H1 (cell line): ENCODE data around the gene ARHGEF2. TPM values are rescaled to one million over a fixed set of nuclear protein-coding genes. Genes with fewer than 3 reads are reported as not detected.

Source experiments
- CTCF ChIA-PET: fragments of 300-600 bp; sonication (Branson Sonifier 250); formaldehyde crosslinking; loops from one replicate; lab custom pipeline; 2021; ENCODE audit not compliant: partially characterized antibody; lab: Charles Lee
- POLR2A ChIA-PET: fragments of 300-600 bp; sonication (Branson Sonifier 250); formaldehyde crosslinking; loops from one replicate; lab custom pipeline; 2021; ENCODE audit warnings: inconsistent platforms; ENCODE audit not compliant: partially characterized antibody; lab: Charles Lee
- DNase-seq, 2 experiments: peaks; one replicate each; pipeline versions ENCODE4 v3.0.0 to v3.0.0-alpha.2; 2010 to 2022; ENCODE audit warnings: low spot score in 2 of 2, low read depth in 1 of 2, mixed read lengths in 1 of 2
- FAIRE-seq: peaks from 2 replicates; lab custom pipeline; 2011; peaks lifted over from hg19 to GRCh38; lab: Jason Lieb, UNC
- H2AFZ ChIP-seq: 2 replicates; pipeline ENCODE4 v1.8.1; 2012; ENCODE audit warnings: low read length, inconsistent platforms
- H2AK5ac ChIP-seq: 2 replicates; pipeline ENCODE4 v1.6.1; 2013; ENCODE audit warnings: low read depth, low read length
- H2BK120ac ChIP-seq: replicated peaks from 2 replicates; pipeline ENCODE3; 2013; ENCODE audit warnings: low read depth, low read length, inconsistent platforms
- H2BK12ac ChIP-seq: 2 replicates; pipeline ENCODE4 v1.6.1; 2013; ENCODE audit warnings: low read depth, low read length
- H2BK15ac ChIP-seq: 2 replicates; pipeline ENCODE4 v1.6.1; 2013; ENCODE audit warnings: low read length
- H2BK20ac ChIP-seq: 2 replicates; pipeline ENCODE4 v1.6.1; 2013; ENCODE audit warnings: low read length
- H2BK5ac ChIP-seq: 2 replicates; pipeline ENCODE4 v1.6.1; 2013; ENCODE audit warnings: low read depth, low read length
- H3K14ac ChIP-seq: 2 replicates; pipeline ENCODE4 v1.6.1; 2013; ENCODE audit warnings: inconsistent platforms; ENCODE audit not compliant: insufficient read length
- H3K18ac ChIP-seq: 2 replicates; pipeline ENCODE4 v1.6.1; 2013; ENCODE audit warnings: low read length; ENCODE audit errors: extremely low read depth
- H3K23ac ChIP-seq: 2 replicates; pipeline ENCODE4 v1.6.1; 2013; ENCODE audit warnings: inconsistent platforms; ENCODE audit not compliant: insufficient read length
- H3K23me2 ChIP-seq: 2 replicates; pipeline ENCODE4 v1.6.1; 2013; ENCODE audit warnings: low read depth, low read length
- H3K27ac ChIP-seq: 2 replicates; pipeline ENCODE4 v1.6.1; 2011; ENCODE audit warnings: low read depth, low read length, inconsistent platforms
- H3K27me3 ChIP-seq, 4 experiments: replicated peaks in 1 of 4; 1 replicate in 1 of 4; 2 replicates in 3 of 4; pipeline versions ENCODE4 v1.6.1 to v1.8.1; 2011 to 2013; ENCODE audit warnings: low read length in 3 of 4, mild to moderate bottlenecking in 3 of 4, inconsistent platforms in 2 of 4, mixed read lengths in 2 of 4, moderate library complexity in 1 of 4; ENCODE audit not compliant: control insufficient read depth in 3 of 4, insufficient read depth in 3 of 4; ENCODE audit errors: extremely low read depth in 1 of 4
- H3K36me3 ChIP-seq, 4 experiments: 2 replicates each; pipeline versions ENCODE4 v1.6.1 to v1.8.1; 2011 to 2013; ENCODE audit warnings: mild to moderate bottlenecking in 4 of 4, low read length in 3 of 4, moderate library complexity in 2 of 4, control low read depth in 1 of 4, inconsistent platforms in 1 of 4; ENCODE audit not compliant: insufficient read depth in 4 of 4, control insufficient read depth in 2 of 4
- H3K4ac ChIP-seq: replicated peaks from 2 replicates; pipeline ENCODE3; 2013; ENCODE audit warnings: low read length, low read depth, mixed read lengths, inconsistent platforms; ENCODE audit not compliant: insufficient read length
- H3K4me1 ChIP-seq, 4 experiments: replicated peaks in 1 of 4; 1 replicate in 1 of 4; 2 replicates in 3 of 4; pipeline versions ENCODE4 v1.6.1 to v1.8.1; 2011 to 2013; ENCODE audit warnings: low read length in 3 of 4, inconsistent platforms in 2 of 4, mixed read lengths in 1 of 4; ENCODE audit not compliant: insufficient read depth in 4 of 4, control insufficient read depth in 3 of 4
- H3K4me2 ChIP-seq, 2 experiments: 2 replicates each; pipeline versions ENCODE4 v1.6.1 to v1.8.1; 2011 to 2013; ENCODE audit warnings: low read depth in 2 of 2, low read length in 2 of 2, control low read depth in 1 of 2, inconsistent platforms in 1 of 2, mild to moderate bottlenecking in 1 of 2; ENCODE audit not compliant: insufficient read depth in 1 of 2
- H3K4me3 ChIP-seq, 4 experiments: fragments of 200-600, 300-600 bp in 1 of 4; sonication (generic), shearing (Covaris generic), sonication (Bioruptor Twin) in 1 of 4; 2 replicates each; pipeline versions ENCODE4 v1.5.1 to v1.8.1; 2011 to 2016; ENCODE audit warnings: low read length in 4 of 4, low read depth in 3 of 4, control low read depth in 2 of 4, inconsistent platforms in 2 of 4, mild to moderate bottlenecking in 2 of 4, mixed read lengths in 1 of 4, moderate library complexity in 1 of 4; ENCODE audit not compliant: insufficient read depth in 2 of 4; ENCODE audit errors: extremely low read depth in 1 of 4
- H3K56ac ChIP-seq: replicated peaks from 2 replicates; pipeline ENCODE3; 2013; ENCODE audit warnings: low read depth, mild to moderate bottlenecking, mixed read lengths, low read length, inconsistent platforms; ENCODE audit not compliant: insufficient read length
- H3K79me1 ChIP-seq: 2 replicates; pipeline ENCODE4 v1.6.1; 2013; ENCODE audit warnings: low read depth, low read length, control low read depth
- H3K79me2 ChIP-seq, 2 experiments: 2 replicates each; pipeline versions ENCODE4 v1.6.1 to v1.8.1; 2012 to 2013; ENCODE audit warnings: low read length in 2 of 2, mild to moderate bottlenecking in 2 of 2, inconsistent platforms in 1 of 2; ENCODE audit not compliant: insufficient read depth in 2 of 2, control insufficient read depth in 1 of 2
- H3K9ac ChIP-seq, 4 experiments: replicated peaks in 1 of 4; 1 replicate in 1 of 4; 2 replicates in 3 of 4; pipeline versions ENCODE4 v1.6.1 to v1.8.1; 2011 to 2013; ENCODE audit warnings: low read depth in 3 of 4, low read length in 3 of 4, control low read depth in 2 of 4, mild to moderate bottlenecking in 2 of 4, moderate library complexity in 2 of 4, inconsistent platforms in 1 of 4; ENCODE audit errors: extremely low read depth in 1 of 4
- H3K9me3 ChIP-seq, 2 experiments: 2 replicates each; pipeline versions ENCODE4 v1.6.1 to v1.8.1; 2012 to 2013; ENCODE audit warnings: mild to moderate bottlenecking in 2 of 2, moderate library complexity in 2 of 2, control low read depth in 1 of 2, inconsistent platforms in 1 of 2, low read depth in 1 of 2, low read length in 1 of 2, mixed read lengths in 1 of 2; ENCODE audit not compliant: insufficient read depth in 2 of 2
- H4K20me1 ChIP-seq, 2 experiments: replicated peaks in 1 of 2; 2 replicates each; pipeline versions ENCODE3 to v1.8.1; 2011 to 2013; ENCODE audit warnings: inconsistent platforms in 2 of 2, low read length in 2 of 2, mild to moderate bottlenecking in 1 of 2; ENCODE audit not compliant: insufficient read depth in 2 of 2, control insufficient read depth in 1 of 2
- H4K5ac ChIP-seq: 2 replicates; pipeline ENCODE4 v1.6.1; 2013; ENCODE audit warnings: low read length, low read depth, mixed read lengths, inconsistent platforms; ENCODE audit not compliant: insufficient read length
- H4K8ac ChIP-seq: 2 replicates; pipeline ENCODE4 v1.8.0; 2013; ENCODE audit warnings: mild to moderate bottlenecking, moderate library complexity, low read length, inconsistent platforms; ENCODE audit not compliant: insufficient read depth; ENCODE audit errors: extremely low read depth
- H4K91ac ChIP-seq: replicated peaks from 2 replicates; pipeline ENCODE3; 2013; ENCODE audit warnings: low read length, mixed read lengths, inconsistent platforms; ENCODE audit not compliant: insufficient read length
- CHD1 ChIP-seq: IDR thresholded peaks from 2 replicates; pipeline ENCODE4 v1.6.1; 2012; ENCODE audit warnings: low read depth, low read length, improper control_type of control experiment
- RXRA ChIP-seq: IDR thresholded peaks from 2 replicates; pipeline ENCODE4 v1.6.1; 2011; ENCODE audit warnings: low read depth, mild to moderate bottlenecking, low read length, moderate library complexity; ENCODE audit not compliant: insufficient read depth
- WGBS, 2 experiments: shearing (Covaris generic) in 1 of 2; methylation state at CpG; one replicate each; pipeline versions ENCODE4 v1.1.6 to v1.1.7; 2013 to 2015; ENCODE audit warnings: low lambda C conversion rate in 2 of 2, mixed read lengths in 2 of 2, inconsistent platforms in 1 of 2, low coverage in 1 of 2, missing lambda C conversion rate in 1 of 2; ENCODE audit not compliant: insufficient replicate concordance in 2 of 2, insufficient coverage in 1 of 2, insufficient read length in 1 of 2; ENCODE audit errors: extremely low coverage in 1 of 2, missing lambda C conversion rate in 1 of 2; 5-methylcytosine and 5-hydroxymethylcytosine counted together
- polyA plus RNA-seq, 7 experiments: library from polyadenylated mRNA; depleted of rRNA in 3 of 7; stranded (reverse) in 5 of 7; unstranded in 2 of 7; fragments of >200 nt in 5 of 7; fragments of 200-250 nt in 2 of 7; gene quantifications; 1 replicate in 5 of 7; 2 replicates in 1 of 7; 4 replicates in 1 of 7; pipeline versions ENCODE4 v1.2.1 to v1.2.3, GENCODE V29; 2011 to 2013; ENCODE audit warnings: missing spikeins in 2 of 7, mixed read lengths in 2 of 7
- total RNA-seq: library from RNA; stranded (reverse); fragmentation: NEBNext Ultra II Directional; extraction: Animal tissue kit (Norgen Biotek cat#: 25700); gene quantifications from 2 replicates; pipeline ENCODE4 v1.2.1, GENCODE V29; 2021

ARHGEF2 gene
- total and polyA plus RNA-seq, 2 of the 8 experiments (the other 6 are each of a cell fraction or from before 2014, with no cell fraction given): 42.7 to 80.5 TPM

DNA sequence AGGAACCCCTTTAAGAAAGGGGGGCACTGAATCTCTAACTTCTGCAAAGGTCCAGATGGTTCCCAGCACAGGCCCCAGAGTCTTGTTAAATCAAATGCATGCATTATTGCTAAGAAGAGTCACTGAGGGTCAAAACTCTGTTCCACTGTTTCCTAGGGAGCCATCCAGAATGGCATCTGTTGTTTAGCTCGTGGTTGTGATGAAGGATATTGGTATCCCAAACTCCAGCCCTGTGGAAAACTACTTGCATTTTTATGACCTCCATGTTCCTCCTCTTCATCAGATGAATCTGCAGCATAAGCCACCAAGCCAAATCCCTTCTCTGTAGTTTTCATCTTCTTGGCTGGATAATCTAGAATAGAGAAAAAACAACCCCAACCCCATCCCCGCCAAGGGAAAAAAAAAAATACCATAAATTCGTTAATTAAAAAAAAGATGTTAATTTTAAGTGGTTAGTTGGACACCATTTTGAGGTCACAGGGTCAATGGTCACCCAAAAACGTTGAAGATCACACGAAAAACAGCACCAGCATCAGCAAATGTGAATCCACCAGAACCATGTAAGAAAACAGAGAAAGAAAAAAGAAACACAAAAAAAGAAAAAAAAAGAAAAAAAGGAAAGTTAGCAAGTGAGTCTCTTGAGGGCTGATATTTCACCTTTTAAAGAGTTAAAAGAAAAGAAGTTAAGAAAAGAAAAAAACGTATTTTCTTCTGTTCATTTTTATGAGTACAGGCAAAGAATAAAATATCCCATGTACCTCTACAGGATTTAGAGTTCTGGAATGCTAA, 64.2 kb downstream of the ARHGEF2 start:
- H4K20me1 ChIP-seq: peaks cover 0 to 5% of the 10 kb centered on the region in 2 experiments
- no peaks in the 10 kb centered on the region for H3K27me3 ChIP-seq
- no peak for TF ChIP-seq RXRA
- TF ChIP-seq CHD1: no peak
- H2BK120ac ChIP-seq: no peak overlapping the region
- peaks cover 3% of the 10 kb centered on the region; the same call in 1 of the 2 replicates for H3K23me2 ChIP-seq
- no peaks in the 10 kb centered on the region for H3K9me3 ChIP-seq
- no peak overlapping the region for H3K4ac ChIP-seq
- no peak for DNase-seq
- H2BK20ac ChIP-seq: no peak overlapping the region
- H3K4me2 ChIP-seq: no peak overlapping the region
- H3K4me1 ChIP-seq: peaks cover 0 to 3% (median 1%) of the 10 kb centered on the region in 4 experiments; a peak in 2 of 7 replicates
- no peak overlapping the region for H3K9ac ChIP-seq
- H3K27ac ChIP-seq: no peak overlapping the region
- H3K79me2 ChIP-seq: peaks cover 0 to 11% of the 10 kb centered on the region in 2 experiments; a peak in 1 of 4 replicates
- H3K56ac ChIP-seq: no peak overlapping the region
- H4K5ac ChIP-seq: no peak overlapping the region
- no peak overlapping the region for H2BK15ac ChIP-seq
- no peaks in the 10 kb centered on the region; the same call in 1 of the 2 replicates for H3K79me1 ChIP-seq
- no peak overlapping the region for H3K23ac ChIP-seq
- H2BK12ac ChIP-seq: no peak overlapping the region
- no peak overlapping the region for H3K14ac ChIP-seq
- no peak overlapping the region for H4K91ac ChIP-seq
- POLR2A ChIA-PET: interaction anchor here (0.9 to 11.7 kb wide), 6 partner anchors 10 to 134 kb away, joined by 3 to 109 read pairs (median 4); partner anchors contain the start of gene KHDC4
- H2AK5ac ChIP-seq: no peak overlapping the region
- WGBS, 2 experiments: 83% methylated on average over 5 of the region's 6 CpGs; no CpG with 5 or more reads in 1 of the 2 experiments
- no peak overlapping the region for H2BK5ac ChIP-seq
- no peak for FAIRE-seq
- peaks cover 22 to 71% (median 58%) of the 10 kb centered on the region in 4 experiments for H3K36me3 ChIP-seq
- no peak overlapping the region for H3K18ac ChIP-seq
- no peak overlapping the region; the same call in 1 of the 2 replicates for H4K8ac ChIP-seq
- H2AFZ ChIP-seq: no peak overlapping the region
- CTCF ChIA-PET: no interaction called here
- no peak overlapping the region for H3K4me3 ChIP-seq
